ENCODE results near the gene SORCS2.

DNA sequence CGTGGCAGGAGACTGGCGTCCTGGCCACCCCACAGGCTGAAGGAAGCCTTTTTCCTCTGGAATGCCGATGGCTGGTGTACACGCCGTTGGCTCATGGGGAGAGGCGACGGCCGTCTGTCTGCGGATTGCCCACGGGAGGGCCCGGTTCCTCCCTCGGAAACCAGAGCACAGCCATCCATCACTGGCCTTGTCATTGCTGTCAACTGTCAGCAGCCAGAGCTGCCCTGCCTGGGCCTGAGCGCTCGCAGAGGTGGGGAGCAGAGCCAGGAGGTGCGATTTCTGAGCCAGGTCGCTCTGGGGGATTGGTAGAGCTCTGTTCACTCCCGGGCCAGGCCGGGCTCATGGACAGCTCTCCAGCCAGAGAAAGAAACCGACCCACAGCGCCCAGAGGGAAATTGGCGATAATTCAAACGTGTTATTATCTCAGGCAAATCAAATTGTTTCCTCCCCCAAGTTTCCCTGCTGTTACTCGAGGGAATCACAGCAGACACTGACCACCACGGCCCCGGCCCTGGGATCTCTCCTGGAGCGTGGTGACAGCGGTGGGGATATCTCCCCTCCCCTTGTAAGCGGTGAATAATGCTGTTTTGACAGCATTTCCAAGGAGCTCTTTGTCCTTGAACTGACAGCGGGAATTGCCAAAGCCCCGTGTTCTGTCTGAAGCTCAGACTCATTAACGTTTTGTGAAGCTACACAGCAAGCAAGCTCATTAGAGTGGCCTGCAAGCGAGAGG is 463.3 kb downstream of the SORCS2 start:
- TF ChIP-seq, protein P1, sequence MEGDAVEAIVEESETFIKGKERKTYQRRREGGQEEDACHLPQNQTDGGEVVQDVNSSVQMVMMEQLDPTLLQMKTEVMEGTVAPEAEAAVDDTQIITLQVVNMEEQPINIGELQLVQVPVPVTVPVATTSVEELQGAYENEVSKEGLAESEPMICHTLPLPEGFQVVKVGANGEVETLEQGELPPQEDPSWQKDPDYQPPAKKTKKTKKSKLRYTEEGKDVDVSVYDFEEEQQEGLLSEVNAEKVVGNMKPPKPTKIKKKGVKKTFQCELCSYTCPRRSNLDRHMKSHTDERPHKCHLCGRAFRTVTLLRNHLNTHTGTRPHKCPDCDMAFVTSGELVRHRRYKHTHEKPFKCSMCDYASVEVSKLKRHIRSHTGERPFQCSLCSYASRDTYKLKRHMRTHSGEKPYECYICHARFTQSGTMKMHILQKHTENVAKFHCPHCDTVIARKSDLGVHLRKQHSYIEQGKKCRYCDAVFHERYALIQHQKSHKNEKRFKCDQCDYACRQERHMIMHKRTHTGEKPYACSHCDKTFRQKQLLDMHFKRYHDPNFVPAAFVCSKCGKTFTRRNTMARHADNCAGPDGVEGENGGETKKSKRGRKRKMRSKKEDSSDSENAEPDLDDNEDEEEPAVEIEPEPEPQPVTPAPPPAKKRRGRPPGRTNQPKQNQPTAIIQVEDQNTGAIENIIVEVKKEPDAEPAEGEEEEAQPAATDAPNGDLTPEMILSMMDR (IDR thresholded peaks at IDR 0.05), result no peak
- no peak for TF ChIP-seq GABPA (IDR thresholded peaks at IDR 0.05; ENCODE audit: low read depth)
- no peak for TF ChIP-seq POLR2AphosphoS5 (IDR thresholded peaks at IDR 0.05; ENCODE audit: low read depth, low read length)
- peak; percentile 4; the same call in 1 of the 2 replicates for TF ChIP-seq RAD21 (IDR thresholded peaks at IDR 0.05; ENCODE audit: low read length)
- TF ChIP-seq, protein P2, sequence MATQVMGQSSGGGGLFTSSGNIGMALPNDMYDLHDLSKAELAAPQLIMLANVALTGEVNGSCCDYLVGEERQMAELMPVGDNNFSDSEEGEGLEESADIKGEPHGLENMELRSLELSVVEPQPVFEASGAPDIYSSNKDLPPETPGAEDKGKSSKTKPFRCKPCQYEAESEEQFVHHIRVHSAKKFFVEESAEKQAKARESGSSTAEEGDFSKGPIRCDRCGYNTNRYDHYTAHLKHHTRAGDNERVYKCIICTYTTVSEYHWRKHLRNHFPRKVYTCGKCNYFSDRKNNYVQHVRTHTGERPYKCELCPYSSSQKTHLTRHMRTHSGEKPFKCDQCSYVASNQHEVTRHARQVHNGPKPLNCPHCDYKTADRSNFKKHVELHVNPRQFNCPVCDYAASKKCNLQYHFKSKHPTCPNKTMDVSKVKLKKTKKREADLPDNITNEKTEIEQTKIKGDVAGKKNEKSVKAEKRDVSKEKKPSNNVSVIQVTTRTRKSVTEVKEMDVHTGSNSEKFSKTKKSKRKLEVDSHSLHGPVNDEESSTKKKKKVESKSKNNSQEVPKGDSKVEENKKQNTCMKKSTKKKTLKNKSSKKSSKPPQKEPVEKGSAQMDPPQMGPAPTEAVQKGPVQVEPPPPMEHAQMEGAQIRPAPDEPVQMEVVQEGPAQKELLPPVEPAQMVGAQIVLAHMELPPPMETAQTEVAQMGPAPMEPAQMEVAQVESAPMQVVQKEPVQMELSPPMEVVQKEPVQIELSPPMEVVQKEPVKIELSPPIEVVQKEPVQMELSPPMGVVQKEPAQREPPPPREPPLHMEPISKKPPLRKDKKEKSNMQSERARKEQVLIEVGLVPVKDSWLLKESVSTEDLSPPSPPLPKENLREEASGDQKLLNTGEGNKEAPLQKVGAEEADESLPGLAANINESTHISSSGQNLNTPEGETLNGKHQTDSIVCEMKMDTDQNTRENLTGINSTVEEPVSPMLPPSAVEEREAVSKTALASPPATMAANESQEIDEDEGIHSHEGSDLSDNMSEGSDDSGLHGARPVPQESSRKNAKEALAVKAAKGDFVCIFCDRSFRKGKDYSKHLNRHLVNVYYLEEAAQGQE (IDR thresholded peaks at IDR 0.05; ENCODE audit: low read depth, low read length), result peak; percentile 68; the same call in 1 of the 2 replicates

Data from SK-N-SH (cell line).